HAP-1 (cell line): Measurements from ENCODE around the gene UCN.
"Not testable (repeated sequence)": the region's sequence is repeated elsewhere in the genome, so short reads cannot be mapped to it uniquely, and the experiment has no call there.

Experiments used
- DNase-seq, 2 experiments: peaks; one replicate each; pipeline ENCODE4 v3.0.0-alpha.2; 2016 to 2020; ENCODE audit warnings: low spot score in 2 of 2
- H3K27me3 ChIP-seq: fragments of 250-450 bp; sonication (Bioruptor Pico); 2 replicates; pipeline ENCODE4 v1.5.1; 2020; ENCODE audit warnings: low read depth, mild to moderate bottlenecking, moderate library complexity
- H3K36me3 ChIP-seq: fragments of 250-450 bp; sonication (Bioruptor Pico); replicated peaks from 2 replicates; pipeline ENCODE4 v1.5.1; 2020; ENCODE audit warnings: mild to moderate bottlenecking
- H3K4me1 ChIP-seq: fragments of 250-450 bp; sonication (Bioruptor Pico); 2 replicates; pipeline ENCODE4 v1.5.1; 2020; ENCODE audit warnings: mild to moderate bottlenecking
- H3K4me3 ChIP-seq: fragments of 250-450 bp; sonication (Bioruptor Pico); 2 replicates; pipeline ENCODE4 v1.5.1; 2020; ENCODE audit warnings: mild to moderate bottlenecking, moderate library complexity
- H3K9me3 ChIP-seq: fragments of 250-450 bp; sonication (Bioruptor Pico); 2 replicates; pipeline ENCODE4 v1.5.1; 2020; ENCODE audit warnings: mild to moderate bottlenecking, moderate library complexity
- in situ Hi-C: fragments of 300-500 bp; cut with MboI; formaldehyde crosslinking; loops from 3 replicates; pipeline ENCODE4 v1.14.3; 2020; ENCODE audit warnings: low sequenced_read_pairs, inconsistent platforms, mixed read lengths

Gene UCN

DNA sequence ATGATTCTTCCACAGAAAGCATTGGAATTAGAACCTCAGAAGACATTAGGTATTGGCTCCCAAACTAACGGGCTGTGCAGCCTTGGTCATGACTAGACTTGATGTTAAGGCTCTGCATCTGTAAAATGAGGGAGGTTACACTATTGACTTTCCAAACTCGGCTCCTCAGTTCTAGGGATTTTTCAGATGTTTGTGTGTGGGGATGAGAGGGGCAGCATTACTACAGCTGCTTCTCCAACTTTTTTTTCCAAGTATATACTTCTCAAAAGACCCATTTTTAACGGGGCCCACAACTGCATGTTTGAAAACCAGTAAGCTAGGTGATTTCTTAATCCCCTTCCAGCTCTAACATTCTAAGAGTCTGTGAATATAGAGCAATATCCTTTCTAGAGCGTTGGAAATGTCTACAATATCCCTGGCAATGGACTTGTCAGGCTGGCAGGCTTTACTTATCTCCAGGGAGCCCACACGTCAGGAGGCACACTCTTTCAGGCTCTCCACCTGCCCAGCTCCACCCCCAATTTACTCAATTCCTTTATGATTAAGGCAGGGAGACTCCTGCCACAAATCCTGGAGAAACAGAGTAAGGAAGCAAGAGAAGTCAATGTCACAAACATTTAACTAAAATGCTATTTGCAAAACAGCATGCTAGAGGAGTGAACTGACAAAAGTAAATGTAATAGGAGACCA is 15.5 kb upstream of the UCN start:
- H3K4me1 ChIP-seq = peaks cover 18% of the 10 kb centered on the region
- in situ Hi-C loops = no loop called here
- no peak for DNase-seq
- H3K4me3 ChIP-seq = peak overlapping the region; percentile 70
- peaks cover 40% of the 10 kb centered on the region for H3K36me3 ChIP-seq
- no peaks in the 10 kb centered on the region for H3K9me3 ChIP-seq
- no peaks in the 10 kb centered on the region for H3K27me3 ChIP-seq

DNA sequence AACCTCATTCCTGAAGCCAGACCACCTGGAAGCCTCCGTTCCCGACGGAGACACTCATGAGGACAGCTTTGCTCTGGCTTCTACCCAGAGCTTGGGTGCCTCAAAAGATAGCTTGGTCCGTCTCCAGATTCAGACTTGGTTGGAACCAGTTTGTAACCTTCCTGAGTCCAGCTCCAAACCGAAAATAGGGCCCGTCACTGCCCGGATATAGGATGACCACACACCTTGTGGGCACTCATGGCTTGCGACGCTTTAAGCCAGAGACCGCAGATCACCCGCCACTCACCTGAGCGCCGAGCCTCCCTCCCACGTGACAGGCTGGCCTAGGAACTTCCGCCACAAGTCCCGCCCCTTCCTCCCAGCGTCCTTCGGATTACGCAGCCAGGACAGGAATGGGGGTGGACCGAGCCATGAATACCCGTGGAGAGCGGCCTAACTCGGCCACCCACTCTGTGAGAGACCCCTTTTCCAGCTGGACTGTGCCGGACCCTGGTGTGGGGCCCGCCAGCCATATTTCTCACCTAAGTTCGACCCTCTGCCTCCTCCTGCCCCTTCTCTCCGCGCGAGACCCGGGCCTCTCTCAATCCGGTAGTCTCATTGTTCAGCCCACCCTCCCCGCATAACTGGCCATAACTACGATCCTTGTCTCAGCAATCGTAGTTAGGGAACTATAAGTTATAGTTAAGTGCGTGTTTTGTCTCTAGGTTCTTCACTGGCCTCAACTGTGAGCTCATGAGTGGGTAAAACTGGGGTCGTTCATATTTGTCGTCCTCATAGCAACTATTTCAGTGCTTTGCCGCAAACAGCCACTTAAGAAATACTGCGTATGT is 14.7 kb upstream of the UCN start, which contains the start of gene MPV17:
MPV17 (minus strand) TSS at position 332 of the 830 bp plus-strand sequence. CDS start 580 bp downstream, outside the sequence.
- Histone ChIP-seq H3K4me1 (peaks cover 18% of the 10 kb centered on the region), H3K27me3 (no peaks in the 10 kb centered on the region), H3K4me3 (peak within 1 kb of the TSS; percentile 70), H3K9me3 (no peaks in the 10 kb centered on the region), H3K36me3 (peaks cover 33% of the 10 kb centered on the region)
- in situ Hi-C loops = no loop called here
- peak; percentile 88 to 96 for DNase-seq

DNA sequence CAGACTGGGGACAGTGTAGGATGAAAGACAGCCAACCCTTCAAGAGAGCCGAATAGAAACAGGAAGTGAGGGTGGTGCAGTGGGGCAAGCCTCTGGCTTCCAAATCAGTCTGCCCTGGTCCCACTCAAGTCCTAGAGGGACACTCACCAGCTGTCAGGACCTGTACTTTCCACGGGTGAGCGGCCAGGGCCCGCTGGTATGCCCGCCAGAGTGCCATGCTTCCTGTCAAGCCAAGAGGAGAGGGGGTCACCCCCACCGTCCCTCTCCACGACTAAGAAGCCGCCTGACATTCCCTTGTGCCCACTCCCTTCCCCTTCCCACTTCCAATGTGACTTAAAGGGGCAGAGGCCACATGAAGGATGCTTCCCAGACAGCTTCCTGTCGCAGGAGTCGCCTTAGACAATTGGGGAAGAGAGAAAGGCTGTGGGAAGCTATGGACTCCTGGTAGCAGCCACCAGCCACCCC is 14.1 kb upstream of the UCN start:
- DNase-seq = no peak

GRCh38 chr2:27320958-27321543 is 12.8 kb upstream of the UCN start:
- Histone ChIP-seq H3K27me3 (no peaks in the 10 kb centered on the region), H3K9me3 (no peaks in the 10 kb centered on the region), H3K4me1 (peaks cover 18% of the 10 kb centered on the region), H3K4me3 (no peak overlapping the region; the same call in 1 of the 2 replicates), H3K36me3 (peaks cover 15% of the 10 kb centered on the region)
- in situ Hi-C loops = no loop called here
- DNase-seq = peak in 1 of 2 experiments; percentile 50

More for the DNA sequence above, 14.1 kb upstream of the UCN start:
- H3K36me3 ChIP-seq = peaks cover 28% of the 10 kb centered on the region
- peaks cover 18% of the 10 kb centered on the region for H3K4me1 ChIP-seq
- no peaks in the 10 kb centered on the region for H3K9me3 ChIP-seq
- no peaks in the 10 kb centered on the region for H3K27me3 ChIP-seq
- H3K4me3 ChIP-seq = peak overlapping the region; percentile 70
- in situ Hi-C loops = no loop called here

DNA sequence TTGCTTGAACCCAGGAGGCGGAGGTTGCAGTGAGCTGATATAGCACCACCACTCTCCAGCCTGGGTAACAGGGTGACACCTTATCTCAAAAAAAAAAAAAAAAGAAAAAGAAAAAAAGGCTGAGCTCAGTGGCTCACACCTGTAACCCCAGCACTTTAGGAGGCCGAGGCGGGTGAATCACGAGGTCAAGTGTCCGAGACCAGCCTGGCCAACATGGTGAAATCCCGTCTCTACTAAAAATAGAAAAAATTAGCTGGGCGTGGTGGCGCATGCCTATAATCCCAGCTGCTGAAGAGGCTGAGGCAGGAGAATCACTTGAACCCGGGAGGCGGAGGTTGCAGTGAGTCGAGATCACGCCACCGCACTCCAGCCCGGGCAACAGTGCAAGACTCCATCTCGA is 11.6 kb upstream of the UCN start:
- H3K36me3 ChIP-seq, DNase-seq, in situ Hi-C loops, H3K27me3 ChIP-seq, H3K4me3 ChIP-seq, H3K9me3 ChIP-seq: not testable (repeated sequence)
- peaks cover 18% of the 10 kb centered on the region for H3K4me1 ChIP-seq

DNA sequence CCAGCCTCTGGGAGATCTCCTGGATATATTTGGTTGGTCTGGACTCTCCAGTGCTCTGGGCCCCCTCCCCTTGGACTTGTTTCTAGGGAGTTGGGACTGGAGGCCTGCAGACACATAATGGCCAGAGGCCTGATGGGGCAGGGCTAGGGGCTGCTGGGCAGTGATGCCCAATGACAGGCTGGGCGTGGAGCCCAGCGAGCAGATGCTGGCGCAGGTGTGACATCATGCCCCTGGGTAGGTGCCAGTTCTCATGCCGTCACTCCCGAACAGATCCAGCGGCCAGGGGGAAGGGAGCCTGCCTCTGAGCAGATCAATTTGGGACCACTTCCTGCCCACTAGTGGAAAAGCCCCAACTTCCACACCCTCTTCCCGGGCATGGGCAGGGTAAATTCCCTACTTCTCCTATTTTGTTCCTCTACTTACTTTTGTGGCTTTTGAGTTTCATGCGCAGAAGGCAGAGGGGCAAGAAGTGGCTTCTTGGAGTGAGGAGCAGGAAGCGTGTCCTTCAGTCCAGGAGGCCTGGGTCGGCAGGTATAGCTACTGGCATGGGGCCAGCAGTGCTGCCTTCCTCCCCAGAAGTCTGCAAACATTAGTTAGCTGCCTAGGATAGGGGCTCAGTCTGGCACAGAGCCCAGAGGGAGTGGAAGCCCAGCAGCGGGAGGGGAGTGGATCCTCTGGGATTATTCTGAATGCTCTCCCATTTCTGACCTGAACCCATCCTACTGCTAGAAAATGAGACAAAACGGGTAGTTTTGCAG is 8.6 kb upstream of the UCN start:
- no peaks in the 10 kb centered on the region for H3K27me3 ChIP-seq
- H3K9me3 ChIP-seq = no peaks in the 10 kb centered on the region
- H3K36me3 ChIP-seq = peaks cover 9% of the 10 kb centered on the region; the same call in 1 of the 2 replicates
- no peak for DNase-seq
- H3K4me1 ChIP-seq = peaks cover 7% of the 10 kb centered on the region
- in situ Hi-C loops = no loop called here
- no peak overlapping the region for H3K4me3 ChIP-seq

GRCh38 chr2:27315122-27315521 is 6.9 kb upstream of the UCN start:
- no peak for DNase-seq
- no peaks in the 10 kb centered on the region for H3K9me3 ChIP-seq
- H3K4me1 ChIP-seq = no peaks in the 10 kb centered on the region
- H3K4me3 ChIP-seq = no peak overlapping the region
- no peaks in the 10 kb centered on the region for H3K27me3 ChIP-seq
- H3K36me3 ChIP-seq = no peaks in the 10 kb centered on the region; the same call in 1 of the 2 replicates
- in situ Hi-C loops = no loop called here

GRCh38 chr2:27314709-27315108 is 6.5 kb upstream of the UCN start:
- no peaks in the 10 kb centered on the region for H3K4me1 ChIP-seq
- no peaks in the 10 kb centered on the region for H3K9me3 ChIP-seq
- no peaks in the 10 kb centered on the region for H3K27me3 ChIP-seq
- in situ Hi-C loops = no loop called here
- DNase-seq = no peak
- H3K4me3 ChIP-seq = no peak overlapping the region
- no peaks in the 10 kb centered on the region; the same call in 1 of the 2 replicates for H3K36me3 ChIP-seq

- in situ Hi-C loops = no loop called here
- H3K36me3 ChIP-seq = no peaks in the 10 kb centered on the region; the same call in 1 of the 2 replicates
- H3K4me3 ChIP-seq = no peak overlapping the region
- DNase-seq = no peak
- H3K4me1 ChIP-seq = no peaks in the 10 kb centered on the region
- no peaks in the 10 kb centered on the region for H3K9me3 ChIP-seq
- H3K27me3 ChIP-seq = no peaks in the 10 kb centered on the region
These were observed 5.8 kb upstream of the UCN start for GRCh38 chr2:27313882-27314645.

DNA sequence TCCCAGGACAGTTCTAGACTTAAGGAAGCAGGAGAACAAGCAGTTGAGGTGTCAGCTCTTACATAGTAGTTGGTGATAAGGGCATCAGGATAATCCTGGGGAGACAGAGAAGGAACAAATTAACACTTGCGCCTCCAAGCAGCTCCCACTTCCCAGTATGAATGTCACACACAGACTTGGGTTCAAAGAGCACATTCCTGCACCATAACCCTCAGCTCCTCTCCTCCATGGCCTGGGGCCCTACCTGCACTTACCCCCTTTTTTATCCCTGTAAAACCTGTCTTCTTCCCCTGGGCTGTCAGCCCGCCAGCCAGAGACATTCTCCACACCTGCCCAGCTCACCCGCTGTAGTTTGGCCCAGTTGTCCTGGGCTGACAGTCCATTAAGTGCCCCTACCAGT is 3.9 kb upstream of the UCN start:
- Histone ChIP-seq H3K9me3 (no peaks in the 10 kb centered on the region), H3K4me1 (no peaks in the 10 kb centered on the region), H3K27me3 (no peaks in the 10 kb centered on the region), H3K36me3 (peaks cover 4% of the 10 kb centered on the region; the same call in 1 of the 2 replicates), H3K4me3 (no peak overlapping the region)
- DNase-seq = no peak
- in situ Hi-C loops = no loop called here

DNA sequence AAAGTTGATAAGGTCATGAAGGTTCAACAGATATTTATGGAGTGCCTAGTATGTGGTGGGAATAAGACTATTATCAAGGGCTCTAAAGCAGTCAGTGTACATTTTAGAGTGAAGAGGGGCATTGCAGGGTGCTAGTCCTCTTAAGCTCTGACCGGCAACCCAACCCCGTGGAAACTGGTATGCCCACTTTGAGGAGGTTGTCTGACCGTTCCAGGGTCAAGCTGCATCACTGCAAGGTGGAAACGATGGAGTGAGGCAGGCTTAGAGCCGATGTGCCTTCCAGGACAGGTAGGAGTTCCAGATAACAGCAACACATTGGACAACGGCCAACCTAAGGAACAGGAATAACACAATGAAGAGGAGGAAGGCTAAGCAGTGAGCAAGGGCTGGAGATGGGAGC is 1.4 kb upstream of the UCN start:
- peaks cover 4% of the 10 kb centered on the region for H3K36me3 ChIP-seq
- no peaks in the 10 kb centered on the region for H3K9me3 ChIP-seq
- H3K4me3 ChIP-seq = no peak overlapping the region
- DNase-seq = no peak
- no peaks in the 10 kb centered on the region for H3K4me1 ChIP-seq
- H3K27me3 ChIP-seq = no peaks in the 10 kb centered on the region
- in situ Hi-C loops = no loop called here

GRCh38 chr2:27307545-27308358 is 493 bp downstream of the UCN start:
- in situ Hi-C loops = no loop called here
- Histone ChIP-seq H3K9me3 (no peaks in the 10 kb centered on the region), H3K27me3 (no peaks in the 10 kb centered on the region), H3K4me3 (no peak overlapping the region), H3K36me3 (peaks cover 4% of the 10 kb centered on the region), H3K4me1 (peaks cover 3% of the 10 kb centered on the region)
- no peak for DNase-seq
